HG02938 (cell line): Measurements from ENCODE around the gene CFAP91.

Experiments
- ATAC-seq: cut with Tn5 transposase; IDR thresholded peaks from one replicate; pipeline ENCODE4 v1.9.1; 2021; ENCODE audit warnings: mild to moderate bottlenecking, moderate library complexity; ENCODE audit not compliant: unreplicated experiment

The CFAP91 gene

DNA sequence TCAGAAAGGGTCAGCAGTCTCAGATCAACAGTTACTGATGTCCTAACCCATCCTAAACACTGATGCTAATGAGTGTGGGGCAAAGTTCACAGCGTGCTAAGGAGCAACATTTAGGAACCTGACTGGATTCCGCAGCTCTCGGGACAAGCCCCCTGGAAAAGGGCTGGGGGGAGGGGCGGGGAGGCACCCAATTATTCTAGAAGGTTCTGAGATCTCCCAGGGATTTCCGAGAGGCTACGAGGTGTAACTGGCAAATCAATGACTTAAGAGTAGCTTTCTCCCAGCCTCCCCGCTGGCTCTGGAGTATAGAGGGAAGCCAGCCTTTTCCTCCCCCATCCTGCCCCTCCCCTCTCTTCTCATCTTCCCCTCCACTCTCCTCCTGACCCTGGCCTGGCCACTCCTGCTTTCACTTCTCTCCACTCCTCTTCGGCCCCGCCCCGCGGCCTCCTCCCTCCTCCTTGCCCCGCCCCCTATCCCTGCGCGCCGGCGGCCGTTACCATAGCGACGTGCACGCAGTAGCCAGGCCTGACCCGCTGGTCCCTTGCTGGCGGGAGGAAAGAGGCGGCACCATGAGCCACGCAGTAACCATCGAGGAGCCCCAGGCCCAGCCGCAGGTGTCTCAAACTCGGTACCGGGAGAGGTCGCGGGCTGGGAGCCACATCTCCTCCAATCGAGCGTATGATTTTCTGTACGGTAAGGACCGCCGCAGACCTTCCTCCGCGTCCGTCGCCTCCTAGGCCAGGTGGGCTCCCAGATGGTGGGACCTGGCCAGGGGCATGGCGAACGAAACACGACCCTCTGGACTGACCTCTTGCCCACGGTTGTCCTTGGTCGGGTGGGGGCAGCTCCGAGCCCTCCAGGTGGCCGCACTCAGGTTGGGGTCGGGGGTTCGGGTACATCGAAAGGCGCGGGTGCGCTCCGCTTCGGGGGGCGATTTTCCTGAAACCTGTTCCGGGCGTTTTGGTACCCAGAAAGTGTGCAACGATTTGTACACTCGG is at the start of gene CFAP91:
Gene CFAP91, plus strand, starts transcription at position 493 of the 998 bp plus-strand sequence. Its CDS starts 77 bp downstream, at position 570.
- ATAC-seq: peak; percentile 76

DNA sequence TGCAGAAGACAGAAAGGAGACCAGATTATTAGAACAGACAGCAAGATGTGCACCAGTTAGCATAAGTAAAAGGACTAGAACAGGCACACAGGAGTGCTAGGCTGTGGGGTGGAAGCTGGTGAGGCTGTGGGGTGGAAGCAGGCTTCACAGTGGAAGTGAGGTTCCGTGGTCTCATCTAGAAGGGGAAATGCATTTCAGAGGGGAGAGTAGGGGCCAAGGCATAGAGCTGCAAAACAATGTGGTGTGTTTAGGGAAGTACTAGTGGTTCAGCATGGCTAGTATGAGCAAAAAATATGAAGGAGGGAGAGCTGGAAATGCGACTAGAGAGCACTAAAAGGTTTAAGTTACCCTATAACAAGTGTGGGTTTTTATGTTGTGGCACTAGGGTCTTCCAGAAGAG is 48.9 kb upstream of the CFAP91 start:
- ATAC-seq: no peak

GRCh38 chr3:119657887-119658702 is 44.7 kb upstream of the CFAP91 start:
- no peak for ATAC-seq

GRCh38 chr3:119658994-119659393 is 43.8 kb upstream of the CFAP91 start:
- ATAC-seq: no peak

GRCh38 chr3:119659606-119660291 is 43.1 kb upstream of the CFAP91 start:
- no peak for ATAC-seq

- no peak for ATAC-seq
Observed at GRCh38 chr3:119660474-119661440, 42.1 kb upstream of the CFAP91 start, which contains the start of gene POPDC2. Gene POPDC2 (minus strand): TSS chr3:119660589. CDS start chr3:119660423, 166 bp downstream.

- no peak for ATAC-seq
Observed at GRCh38 chr3:119662604-119663373, 40.0 kb upstream of the CFAP91 start.

DNA sequence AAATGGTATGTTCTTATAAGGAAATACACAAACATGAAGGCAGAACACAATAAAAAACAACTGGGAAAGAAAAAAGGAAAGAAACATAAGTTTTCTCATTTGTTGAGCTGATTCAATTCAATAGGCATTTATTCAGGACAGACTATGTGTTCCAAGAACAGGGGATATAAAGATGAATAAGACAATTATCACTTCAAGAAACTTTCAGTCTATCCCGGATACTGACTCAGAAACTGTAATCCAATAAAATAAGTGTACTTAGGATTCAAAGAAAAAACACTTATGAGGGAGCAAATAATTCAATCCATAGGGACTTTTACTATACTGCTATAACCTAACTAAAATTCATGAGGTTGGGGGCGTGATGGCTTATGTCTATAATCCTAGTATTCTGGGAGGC is 38.9 kb upstream of the CFAP91 start:
- no peak for ATAC-seq

DNA sequence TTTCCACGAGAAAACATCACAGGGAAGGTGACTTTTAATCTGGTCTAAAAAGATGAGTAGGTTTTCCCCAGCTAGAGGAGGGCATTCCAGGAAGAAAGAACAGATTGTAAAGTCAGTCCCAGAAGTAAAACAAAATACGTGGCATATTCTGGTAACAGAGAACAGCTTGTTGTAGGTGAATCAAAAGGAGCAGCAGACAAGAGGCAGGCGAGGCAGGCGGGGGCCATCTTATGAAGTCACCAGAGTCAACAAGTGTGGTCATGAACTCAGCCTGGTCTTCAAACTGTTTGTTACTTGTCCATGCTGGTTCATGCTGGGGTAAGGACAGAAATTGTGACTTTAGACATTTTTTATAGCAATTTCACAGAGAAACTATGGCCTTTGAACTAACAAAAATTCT is 38.5 kb upstream of the CFAP91 start:
- ATAC-seq: no peak

GRCh38 chr3:119664850-119665379 is 37.9 kb upstream of the CFAP91 start:
- ATAC-seq: no peak

GRCh38 chr3:119665954-119666559 is 36.8 kb upstream of the CFAP91 start:
- no peak for ATAC-seq

- no peak for ATAC-seq
Observed at GRCh38 chr3:119669906-119670570, 32.8 kb upstream of the CFAP91 start.

GRCh38 chr3:119672776-119673175 is 30.0 kb upstream of the CFAP91 start:
- no peak for ATAC-seq

- ATAC-seq: no peak
Observed at GRCh38 chr3:119673875-119674274, 28.9 kb upstream of the CFAP91 start.

DNA sequence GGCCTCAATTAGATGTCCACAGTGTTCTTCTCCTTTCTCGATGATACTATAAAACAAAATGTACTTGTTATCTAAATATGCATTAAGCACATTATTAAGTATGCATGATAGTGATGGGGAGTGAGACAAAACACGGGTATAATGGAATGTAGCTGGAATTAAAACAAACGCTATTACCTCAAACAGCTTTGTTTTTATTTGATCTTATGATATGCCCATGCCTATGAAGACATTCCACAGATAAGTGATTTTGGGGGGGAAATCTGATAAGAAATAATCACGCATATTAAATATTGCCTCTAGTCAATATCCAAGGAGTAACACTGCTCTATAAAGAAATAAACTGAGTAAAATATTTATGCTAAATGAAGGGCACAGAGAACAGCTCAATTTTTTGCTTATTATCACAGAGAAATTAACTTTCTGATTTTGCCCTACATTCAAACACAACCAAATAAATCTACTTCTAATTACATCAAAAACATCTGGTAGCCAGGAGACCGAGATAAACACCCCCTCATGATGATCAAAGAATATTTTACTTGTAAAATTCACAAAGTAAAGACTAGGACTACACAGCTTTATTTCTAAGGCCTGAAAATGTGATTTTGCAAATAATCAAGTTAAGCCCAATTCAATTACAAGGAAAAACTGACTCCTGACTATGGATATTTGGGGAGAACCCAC is 27.5 kb upstream of the CFAP91 start:
- no peak for ATAC-seq

DNA sequence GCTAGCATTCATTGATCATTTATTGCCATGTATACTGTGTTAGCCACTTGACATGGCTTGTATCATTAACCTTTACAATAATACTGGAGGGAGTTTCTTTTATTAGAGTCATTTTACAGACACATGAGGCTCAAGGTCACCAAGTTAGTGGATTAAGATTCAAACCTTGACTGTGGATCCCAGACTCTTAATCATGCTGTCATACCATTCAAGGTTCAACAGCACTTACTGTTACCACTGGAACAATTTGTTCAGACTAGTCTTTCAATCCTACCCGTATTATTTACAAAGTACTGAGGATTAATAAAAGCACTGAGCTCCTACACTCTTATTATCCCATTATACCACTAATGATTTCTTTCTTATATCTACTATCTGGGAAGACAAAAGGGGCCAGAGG is 26.8 kb upstream of the CFAP91 start:
- no peak for ATAC-seq
